Measurements from ENCODE around the gene ABHD2. TPM values are rescaled to one million over a fixed set of nuclear protein-coding genes. Genes with fewer than 3 reads are reported as not detected.

ABHD2 gene
- total and polyA plus RNA-seq, 9 of the 15 experiments (the other 6 are each of a cell fraction or from before 2014, with no cell fraction given) = 16.9 to 99.8 (median 47.5) TPM

GRCh38 chr15:89087830-89088604 is at the start of gene ABHD2 (continued):
- TF ChIP-seq ZBTB40 (IDR thresholded peaks at IDR 0.05) (no peak; the same call in 1 of the 2 replicates), ZBTB40 (CRISPR knock-in tag; IDR thresholded peaks at IDR 0.05) (no peak), E2F4 (CRISPR knock-in tag; IDR thresholded peaks at IDR 0.05; ENCODE audit: low read depth) (no peak), NFYB (IDR thresholded peaks at IDR 0.05; ENCODE audit: extremely low read depth, insufficient read length) (peak; percentile 84), FOS (IDR thresholded peaks at IDR 0.05; ENCODE audit: extremely low read depth, insufficient read length) (peak; percentile 97), RBM25 (IDR thresholded peaks at IDR 0.05; ENCODE audit: low read depth, low read length, severe bottlenecking) (peak; percentile 96), ZNF41 (CRISPR knock-in tag; conservative IDR thresholded peaks at IDR 0.05) (no peak), PCBP2 (IDR thresholded peaks at IDR 0.05; ENCODE audit: low read depth, low read length, poor library complexity, severe bottlenecking) (no peak), ZFX (CRISPR knock-in tag; IDR thresholded peaks at IDR 0.05) (peak; percentile 78), ETV1 (tag; conservative IDR thresholded peaks at IDR 0.05; ENCODE audit: low read depth) (peak; percentile 39; the same call in 1 of the 2 replicates), ZNF124 (CRISPR knock-in tag; IDR thresholded peaks at IDR 0.05) (no peak), MXI1 (IDR thresholded peaks at IDR 0.05; ENCODE audit: low read depth, low read length) (peak; percentile 85), RUNX1 (IDR thresholded peaks at IDR 0.05; ENCODE audit: low read depth) (no peak; the same call in 1 of the 2 replicates), ELK3 (CRISPR knock-in tag; IDR thresholded peaks at IDR 0.05) (no peak)
